CD4-positive, alpha-beta memory T cell (primary cell): ENCODE results near the gene IL36G. TPM values are rescaled to one million over a fixed set of nuclear protein-coding genes. Genes with fewer than 3 reads are reported as not detected.

Experiments used
- CTCF ChIA-PET: fragments of 350-600 bp; sonication (Branson Sonifier 250); formaldehyde crosslinking; loops from one replicate; lab custom pipeline; 2021; ENCODE audit warnings: inconsistent platforms; ENCODE audit not compliant: partially characterized antibody; lab: Charles Lee
- POLR2A ChIA-PET: fragments of 350-600 bp; sonication (Branson Sonifier 250); formaldehyde crosslinking; loops from one replicate; lab custom pipeline; 2021; ENCODE audit not compliant: partially characterized antibody; lab: Charles Lee
- DNase-seq, 5 donors: peaks; one replicate each; pipeline versions ENCODE4 v3.0.0 to v3.0.0-alpha.2; 2020 to 2022; ENCODE audit warnings: mixed read lengths in 1 of 5
- H3K27ac ChIP-seq: one replicate; pipeline ENCODE4 v1.7.0; 2013; ENCODE audit warnings: low read depth, low read length
- H3K27me3 ChIP-seq: 2 replicates; pipeline ENCODE4 v1.7.0; 2013; ENCODE audit warnings: mild to moderate bottlenecking, low read length, moderate library complexity; ENCODE audit not compliant: insufficient read depth
- H3K36me3 ChIP-seq: 2 replicates; pipeline ENCODE4 v1.7.0; 2013; ENCODE audit warnings: mild to moderate bottlenecking, low read length, moderate library complexity; ENCODE audit not compliant: insufficient read depth
- H3K4me1 ChIP-seq: 2 replicates; pipeline ENCODE4 v1.7.0; 2013; ENCODE audit warnings: mild to moderate bottlenecking, low read length, moderate library complexity; ENCODE audit not compliant: insufficient read depth
- H3K4me3 ChIP-seq, 2 donors: one replicate each; pipeline ENCODE4 v1.7.0; 2013; ENCODE audit warnings: low read length in 2 of 2, mild to moderate bottlenecking in 1 of 2
- H3K9me3 ChIP-seq, 2 donors: one replicate each; pipeline ENCODE4 v1.7.0; 2013; ENCODE audit warnings: low read length in 2 of 2, control low read depth in 1 of 2; ENCODE audit not compliant: control insufficient read depth in 1 of 2
- H3K27ac Mint-ChIP-seq, 7 donors: one replicate each; pipeline ENCODE4 v1.8.0; 2020 to 2021; ENCODE audit warnings: mixed read lengths in 7 of 7, mild to moderate bottlenecking in 6 of 7, inconsistent platforms in 3 of 7, moderate library complexity in 3 of 7
- H3K27me3 Mint-ChIP-seq, 2 donors: one replicate each; pipeline ENCODE4 v1.8.0; 2020 to 2021; ENCODE audit warnings: mixed read lengths in 2 of 2
- H3K36me3 Mint-ChIP-seq, 2 donors: one replicate each; pipeline ENCODE4 v1.8.0; 2020 to 2021; ENCODE audit warnings: mixed read lengths in 2 of 2, inconsistent platforms in 1 of 2, mild to moderate bottlenecking in 1 of 2
- H3K4me1 Mint-ChIP-seq, 4 donors: one replicate each; pipeline ENCODE4 v1.8.0; 2020 to 2021; ENCODE audit warnings: mixed read lengths in 4 of 4, mild to moderate bottlenecking in 1 of 4
- H3K4me3 Mint-ChIP-seq, 8 donors: one replicate each; pipeline ENCODE4 v1.8.0; 2020 to 2021; ENCODE audit warnings: mixed read lengths in 8 of 8, mild to moderate bottlenecking in 7 of 8, moderate library complexity in 6 of 8, inconsistent platforms in 3 of 8
- H3K9me3 Mint-ChIP-seq, 8 donors: one replicate each; pipeline ENCODE4 v1.8.0; 2020 to 2021; ENCODE audit warnings: mixed read lengths in 8 of 8, mild to moderate bottlenecking in 5 of 8, inconsistent platforms in 3 of 8, moderate library complexity in 1 of 8
- intact Hi-C: fragments of 100-400 bp; cut with micrococcal nuclease; formaldehyde crosslinking; loops from one replicate; pipeline ENCODE4 v1.15.1; 2023
- polyA plus RNA-seq, 2 donors: library from polyadenylated mRNA; unstranded; fragments of 300-500 nt; fragmentation: Illumina TruSeq; gene quantifications; one replicate each; pipeline ENCODE4 v1.2.3, GENCODE V29; 2021
- total RNA-seq, 2 experiments: library from RNA; stranded (reverse); gene quantifications; one replicate each; pipeline ENCODE4 v1.2.3, GENCODE V29; 2021

Gene IL36G
- total and polyA plus RNA-seq, 4 experiments from 2014 or later, result not detected

GRCh38 chr2:113027691-113028090, 49.9 kb downstream of the IL36G start:
- CTCF ChIA-PET, result no interaction called here
- no peak overlapping the region for H3K4me3 ChIP-seq
- H3K9me3 Mint-ChIP-seq, result no peaks in the 10 kb centered on the region
- no peaks in the 10 kb centered on the region for H3K36me3 Mint-ChIP-seq
- no peaks in the 10 kb centered on the region for H3K27me3 ChIP-seq
- POLR2A ChIA-PET, result no interaction called here
- intact Hi-C loops, result no loop called here
- H3K27me3 Mint-ChIP-seq, result peaks cover 13 to 16% of the 10 kb centered on the region in 2 donors
- H3K27ac Mint-ChIP-seq, result no peak overlapping the region
- H3K36me3 ChIP-seq, result no peaks in the 10 kb centered on the region
- H3K4me3 Mint-ChIP-seq, result no peak overlapping the region
- no peak overlapping the region for H3K27ac ChIP-seq
- H3K4me1 Mint-ChIP-seq, result peaks cover 0 to 2% (median 0%) of the 10 kb centered on the region in 4 donors
- H3K4me1 ChIP-seq, result no peaks in the 10 kb centered on the region
- H3K9me3 ChIP-seq, result no peaks in the 10 kb centered on the region
- no peak for DNase-seq

GRCh38 chr2:113028112-113028511, 50.3 kb downstream of the IL36G start:
- Mint-ChIP-seq H3K9me3 (no peaks in the 10 kb centered on the region), H3K27me3 (peaks cover 13 to 16% of the 10 kb centered on the region in 2 donors), H3K36me3 (no peaks in the 10 kb centered on the region), H3K4me1 (peaks cover 0 to 2% (median 0%) of the 10 kb centered on the region in 4 donors), H3K4me3 (no peak overlapping the region), H3K27ac (peak overlapping the region in 1 of 7 donors; percentile 11)
- H3K27me3 ChIP-seq, result no peaks in the 10 kb centered on the region
- no peaks in the 10 kb centered on the region for H3K9me3 ChIP-seq
- CTCF ChIA-PET, result no interaction called here
- no peak for DNase-seq
- POLR2A ChIA-PET, result no interaction called here
- no peaks in the 10 kb centered on the region for H3K36me3 ChIP-seq
- intact Hi-C loops, result no loop called here
- H3K4me1 ChIP-seq, result no peaks in the 10 kb centered on the region
- no peak overlapping the region for H3K4me3 ChIP-seq
- H3K27ac ChIP-seq, result no peak overlapping the region

GRCh38 chr2:113032737-113033136, 54.9 kb downstream of the IL36G start:
- peaks cover 0 to 1% (median 0%) of the 10 kb centered on the region in 8 donors for H3K9me3 Mint-ChIP-seq
- Histone ChIP-seq H3K4me1 (no peaks in the 10 kb centered on the region), H3K27ac (no peak overlapping the region), H3K27me3 (no peaks in the 10 kb centered on the region), H3K4me3 (no peak overlapping the region), H3K9me3 (no peaks in the 10 kb centered on the region), H3K36me3 (no peaks in the 10 kb centered on the region)
- no peak for DNase-seq
- H3K4me3 Mint-ChIP-seq, result no peak overlapping the region
- ChIA-PET CTCF (interaction anchor here (1.6 kb wide), 1 partner anchor 13 kb away, joined by 3 read pairs; no protein-coding TSS in a partner anchor), POLR2A (no interaction called here)
- no peaks in the 10 kb centered on the region for H3K4me1 Mint-ChIP-seq
- H3K36me3 Mint-ChIP-seq, result no peaks in the 10 kb centered on the region
- H3K27ac Mint-ChIP-seq, result peak overlapping the region in 1 of 7 donors; percentile 45
- intact Hi-C loops, result no loop called here
- peaks cover 10 to 13% of the 10 kb centered on the region in 2 donors for H3K27me3 Mint-ChIP-seq

- DNase-seq, result no peak
- H3K36me3 ChIP-seq, result no peaks in the 10 kb centered on the region
- ChIA-PET POLR2A (no interaction called here), CTCF (no interaction called here)
- Mint-ChIP-seq H3K4me3 (no peak overlapping the region), H3K27me3 (peaks cover 15 to 18% of the 10 kb centered on the region in 2 donors), H3K27ac (no peak overlapping the region), H3K9me3 (peaks cover 0 to 1% (median 0%) of the 10 kb centered on the region in 8 donors), H3K4me1 (no peaks in the 10 kb centered on the region), H3K36me3 (no peaks in the 10 kb centered on the region)
- no peak overlapping the region for H3K4me3 ChIP-seq
- no peaks in the 10 kb centered on the region for H3K27me3 ChIP-seq
- intact Hi-C loops, result no loop called here
- H3K27ac ChIP-seq, result no peak overlapping the region
- H3K4me1 ChIP-seq, result no peaks in the 10 kb centered on the region
- no peaks in the 10 kb centered on the region for H3K9me3 ChIP-seq
Observed at GRCh38 chr2:113034016-113034415, 56.2 kb downstream of the IL36G start.

Other genes with a start within 250 kb of the IL36G start
- under 1 TPM in 1 of 2 experiments, not detected in 1; 0.06 TPM for gene CKAP2L, start 213.4 kb upstream of the IL36G start, total RNA-seq
- under 1 TPM in 1 of 2 donors, not detected in 1; 0.21 TPM for gene CKAP2L, start 213.4 kb upstream of the IL36G start, polyA plus RNA-seq
- gene IL1A, start 193.5 kb upstream of the IL36G start, total RNA-seq, result under 1 TPM in 1 of 2 experiments, not detected in 1; 0.15 TPM
- gene IL1A, start 193.5 kb upstream of the IL36G start, polyA plus RNA-seq, result not detected
- 1 to 10 TPM in 1 of 2 experiments, under 1 TPM in 1; 0.81 to 1.3 TPM for gene IL1B, start 141.2 kb upstream of the IL36G start, total RNA-seq
- gene IL1B, start 141.2 kb upstream of the IL36G start, polyA plus RNA-seq, result not detected
- not detected for gene IL37, start 66.8 kb upstream of the IL36G start, total RNA-seq
- gene IL37, start 66.8 kb upstream of the IL36G start, polyA plus RNA-seq, result not detected
- gene IL36A, start 27.5 kb downstream of the IL36G start, total RNA-seq, result not detected
- gene IL36A, start 27.5 kb downstream of the IL36G start, polyA plus RNA-seq, result under 1 TPM in 1 of 2 donors, not detected in 1; 0.56 TPM
- gene IL36B, start 74.9 kb downstream of the IL36G start, total RNA-seq, result not detected
- not detected for gene IL36B, start 74.9 kb downstream of the IL36G start, polyA plus RNA-seq
- not detected for gene IL36RN, start 81.2 kb downstream of the IL36G start, total RNA-seq
- gene IL36RN, start 81.2 kb downstream of the IL36G start, polyA plus RNA-seq, result not detected
- not detected for gene IL1F10, start 90.0 kb downstream of the IL36G start, total RNA-seq
- not detected for gene IL1F10, start 90.0 kb downstream of the IL36G start, polyA plus RNA-seq
- 1 to 10 TPM; 2.4 TPM for gene IL1RN, start 149.6 kb downstream of the IL36G start, total RNA-seq
- gene IL1RN, start 149.6 kb downstream of the IL36G start, polyA plus RNA-seq, result not detected
- 100 to 1,000 TPM in 1 of 2 experiments, 10 to 100 TPM in 1; 100.0 to 101 TPM for gene PSD4, start 196.0 kb downstream of the IL36G start, total RNA-seq
- 10 to 100 TPM; 11.9 to 32.8 TPM for gene PSD4, start 196.0 kb downstream of the IL36G start, polyA plus RNA-seq